HG02642 (cell line): ENCODE measurements around the gene CCSER1.
A peak's percentile ranks its signal among the peaks of the same experiment; 100 is the strongest.
"Not testable (repeated sequence)": the region's sequence is repeated elsewhere in the genome, so short reads cannot be mapped to it uniquely, and the experiment has no call there.

Experiments
- ATAC-seq: cut with Tn5 transposase; IDR thresholded peaks from one replicate; pipeline ENCODE4 v1.9.1; 2021; ENCODE audit warnings: mild to moderate bottlenecking; ENCODE audit not compliant: unreplicated experiment, poor library complexity

The CCSER1 gene

DNA sequence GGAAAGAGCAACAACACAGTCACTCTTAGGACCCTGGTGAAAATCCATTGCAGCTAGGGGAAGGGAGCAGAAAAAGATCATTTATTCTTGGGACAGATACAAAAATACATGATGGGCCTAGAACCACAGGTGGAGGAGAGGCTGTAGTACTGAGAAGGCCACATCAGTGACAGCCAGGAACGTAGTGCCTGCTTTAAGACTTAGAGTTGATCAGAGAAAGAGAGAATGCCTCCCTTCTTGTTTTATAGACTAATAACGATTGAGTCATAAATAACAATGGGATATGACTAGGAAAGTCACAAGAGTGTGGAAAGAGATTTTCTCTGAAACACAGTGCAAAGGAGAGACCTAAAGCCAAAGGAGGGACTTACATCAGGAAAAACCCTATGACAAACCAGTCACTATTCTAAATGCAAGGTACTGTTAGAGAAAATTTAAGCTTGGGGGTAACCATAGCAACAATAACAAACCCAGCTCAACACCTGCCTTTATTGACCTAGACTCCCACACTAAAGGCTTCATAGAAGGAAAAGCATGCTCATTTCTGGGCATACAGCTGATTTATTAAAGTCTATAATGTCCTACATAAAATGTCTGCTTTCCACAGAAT, 1161.6 kb downstream of the CCSER1 start:
- no peak for ATAC-seq

GRCh38 chr4:91298156-91298700, 1171.0 kb downstream of the CCSER1 start:
- no peak for ATAC-seq

DNA sequence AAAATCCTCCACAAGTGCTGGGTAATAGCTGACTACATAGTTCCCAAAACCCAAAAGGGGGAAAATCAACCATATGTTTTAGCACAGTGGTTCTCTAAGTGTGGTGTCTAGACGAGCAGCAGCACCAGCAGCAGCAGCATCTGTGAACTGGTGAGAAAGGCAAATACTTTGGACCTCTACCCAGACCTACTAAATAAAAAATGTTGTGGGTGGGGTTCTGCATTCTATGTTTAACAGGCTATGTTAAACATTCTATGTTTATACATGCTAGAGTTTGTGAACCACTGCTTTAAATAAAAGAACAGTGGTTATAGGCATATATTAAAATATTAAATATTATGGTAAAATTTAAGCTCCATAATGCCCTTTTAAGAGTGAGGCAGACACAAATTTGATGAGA, 1171.6 kb downstream of the CCSER1 start:
- ATAC-seq: no peak

- no peak for ATAC-seq
Measured at GRCh38 chr4:91302120-91302519, 1174.9 kb downstream of the CCSER1 start.

DNA sequence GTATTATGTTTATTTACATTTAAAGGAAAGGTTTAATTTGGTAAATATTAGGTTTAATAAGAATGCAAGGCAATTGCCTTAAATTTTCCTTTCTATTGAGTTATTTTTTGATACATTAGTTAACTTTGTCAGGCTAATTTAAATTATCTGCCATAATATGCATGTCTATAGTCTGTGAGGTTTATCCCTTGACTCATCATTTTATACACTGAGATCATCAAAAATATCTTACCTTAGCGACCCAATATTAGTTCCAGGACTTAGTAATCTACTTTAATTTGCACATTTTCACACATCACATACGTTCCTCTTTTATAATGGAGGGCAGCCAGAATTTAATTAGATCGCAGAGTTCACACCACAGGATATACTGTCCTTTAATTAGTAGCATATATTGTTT, 1177.1 kb downstream of the CCSER1 start:
- ATAC-seq: no peak

DNA sequence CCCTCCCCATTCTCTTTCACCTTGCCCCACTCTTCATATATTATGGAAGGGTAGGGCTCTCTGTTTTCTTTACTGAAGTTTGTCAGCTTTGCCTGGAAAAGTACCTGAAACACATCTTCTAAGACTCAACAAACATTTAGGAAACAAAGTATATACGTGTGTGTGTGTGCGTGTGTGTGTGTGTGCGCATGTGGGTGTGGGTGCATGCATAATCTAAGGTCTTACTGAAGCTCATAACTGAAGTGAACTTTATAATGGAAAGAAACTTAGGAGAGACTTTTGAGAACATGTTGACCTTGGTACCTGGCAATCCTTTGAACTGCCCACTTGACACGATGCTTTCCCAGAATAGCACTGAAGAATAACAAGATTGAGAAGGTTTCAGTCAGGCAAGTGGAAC, 1190.2 kb downstream of the CCSER1 start:
- ATAC-seq: no peak

GRCh38 chr4:91319556-91320268, 1192.5 kb downstream of the CCSER1 start:
- ATAC-seq: no peak

GRCh38 chr4:91322961-91323360, 1195.8 kb downstream of the CCSER1 start:
- no peak for ATAC-seq

DNA sequence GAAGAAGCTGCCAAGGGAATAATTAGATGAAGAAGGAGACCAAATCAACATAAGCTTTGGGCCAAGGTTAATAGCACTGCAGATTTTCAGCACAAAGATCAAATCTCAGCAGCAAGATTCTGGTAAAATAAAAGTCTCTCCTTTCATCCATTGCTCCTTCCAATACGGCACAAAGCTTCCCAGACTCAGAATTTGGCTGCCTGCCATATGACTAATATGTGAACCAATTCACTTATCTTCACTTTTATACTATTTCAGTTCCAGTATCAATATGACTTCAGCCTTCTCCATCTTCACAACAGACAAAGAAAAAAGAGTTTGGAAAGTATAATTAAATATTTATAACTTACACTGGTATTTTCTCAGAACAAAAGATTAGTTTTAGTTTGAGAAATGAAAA, 1198.3 kb downstream of the CCSER1 start:
- ATAC-seq: no peak

GRCh38 chr4:91326167-91326566, 1199.0 kb downstream of the CCSER1 start:
- not testable (repeated sequence) for ATAC-seq

DNA sequence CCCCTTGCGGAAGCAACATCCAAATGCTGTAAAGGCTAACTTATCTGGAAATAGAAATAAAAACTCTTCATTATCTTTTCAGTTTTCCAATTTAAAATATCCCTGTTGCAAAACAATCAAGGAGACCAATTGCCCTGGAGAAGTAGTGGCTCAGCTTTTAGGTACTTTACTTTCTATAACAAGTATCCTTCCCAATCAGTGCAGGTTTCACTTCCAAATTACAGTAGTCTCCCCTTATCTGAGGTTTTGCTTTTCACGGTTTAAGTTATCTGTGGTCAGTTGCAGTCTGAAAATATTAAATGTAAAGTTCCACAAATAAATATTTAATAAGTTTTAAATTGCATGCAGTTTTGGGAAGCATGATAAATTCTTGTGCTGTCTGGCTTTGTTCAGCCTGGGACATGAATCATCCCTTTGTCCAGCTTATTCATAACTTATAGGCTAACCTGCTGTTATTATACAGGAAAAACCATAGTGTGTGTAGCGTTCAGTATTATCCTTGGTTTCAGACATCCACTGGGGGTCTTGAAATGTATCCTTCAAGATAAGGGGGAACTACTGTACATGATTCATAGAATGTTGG, 1203.5 kb downstream of the CCSER1 start:
- ATAC-seq: no peak

DNA sequence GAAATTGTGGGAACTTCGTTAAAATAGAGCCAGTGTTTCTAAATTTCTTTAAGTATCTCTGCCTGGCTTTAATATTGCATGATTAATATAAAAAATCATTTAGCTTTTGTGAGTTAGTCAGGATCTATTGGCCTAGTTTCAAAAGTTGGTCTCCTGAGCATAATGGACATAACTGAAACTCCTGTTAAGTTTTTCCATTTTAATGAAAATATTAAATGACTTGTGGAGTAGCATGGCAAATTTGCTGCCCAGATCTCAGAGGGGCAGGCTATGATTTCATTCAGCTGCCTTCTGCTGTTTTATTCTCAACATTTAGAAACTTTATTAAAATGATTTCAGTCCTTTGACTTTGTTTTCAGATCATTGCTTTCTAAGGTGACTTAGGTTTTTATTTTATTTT, 1213.6 kb downstream of the CCSER1 start:
- ATAC-seq: no peak

- ATAC-seq: no peak
Measured at GRCh38 chr4:91345632-91346031, 1218.4 kb downstream of the CCSER1 start.

DNA sequence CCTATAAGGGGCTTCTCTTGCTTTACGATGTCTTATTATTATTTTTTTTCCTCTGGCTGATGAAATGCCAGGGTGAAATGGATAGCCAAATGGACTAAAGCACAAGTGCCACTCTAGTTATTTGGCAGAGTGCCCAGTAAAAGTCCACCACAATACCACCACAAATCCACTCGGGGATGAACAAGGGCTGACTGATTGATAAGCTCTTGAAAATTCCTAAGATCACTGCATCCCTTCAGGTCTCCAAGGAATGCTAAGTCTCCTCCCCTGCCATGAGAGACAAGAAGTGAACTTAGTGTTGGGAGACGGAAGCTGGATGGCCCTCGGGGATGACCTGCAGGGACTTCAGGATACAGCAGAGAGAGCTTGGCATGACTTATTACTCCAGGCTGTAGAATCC, 1229.3 kb downstream of the CCSER1 start:
- ATAC-seq: not testable (repeated sequence)

- peak; percentile 69 for ATAC-seq
Measured at GRCh38 chr4:91358016-91358415, 1230.8 kb downstream of the CCSER1 start.

DNA sequence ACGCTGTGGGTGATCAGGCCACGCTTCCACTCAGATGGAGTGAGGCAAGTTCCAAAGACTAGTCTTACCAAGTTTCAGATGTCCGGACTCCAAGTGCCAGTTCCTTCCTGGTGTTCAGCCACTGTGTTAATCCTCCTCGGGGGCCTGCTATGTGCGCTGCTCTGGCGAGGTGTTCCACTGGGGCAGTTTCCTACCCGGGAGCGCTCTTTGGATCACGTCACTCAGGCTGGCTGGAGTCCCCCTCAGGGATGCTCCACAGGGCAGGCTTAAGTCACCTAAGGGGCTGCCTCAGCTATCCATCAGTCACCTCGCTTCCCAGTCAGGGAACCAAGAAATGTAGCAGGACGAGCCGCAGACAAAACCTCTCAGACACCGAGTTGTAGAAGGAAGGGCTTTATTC, 1231.4 kb downstream of the CCSER1 start:
- ATAC-seq: peak; percentile 37

DNA sequence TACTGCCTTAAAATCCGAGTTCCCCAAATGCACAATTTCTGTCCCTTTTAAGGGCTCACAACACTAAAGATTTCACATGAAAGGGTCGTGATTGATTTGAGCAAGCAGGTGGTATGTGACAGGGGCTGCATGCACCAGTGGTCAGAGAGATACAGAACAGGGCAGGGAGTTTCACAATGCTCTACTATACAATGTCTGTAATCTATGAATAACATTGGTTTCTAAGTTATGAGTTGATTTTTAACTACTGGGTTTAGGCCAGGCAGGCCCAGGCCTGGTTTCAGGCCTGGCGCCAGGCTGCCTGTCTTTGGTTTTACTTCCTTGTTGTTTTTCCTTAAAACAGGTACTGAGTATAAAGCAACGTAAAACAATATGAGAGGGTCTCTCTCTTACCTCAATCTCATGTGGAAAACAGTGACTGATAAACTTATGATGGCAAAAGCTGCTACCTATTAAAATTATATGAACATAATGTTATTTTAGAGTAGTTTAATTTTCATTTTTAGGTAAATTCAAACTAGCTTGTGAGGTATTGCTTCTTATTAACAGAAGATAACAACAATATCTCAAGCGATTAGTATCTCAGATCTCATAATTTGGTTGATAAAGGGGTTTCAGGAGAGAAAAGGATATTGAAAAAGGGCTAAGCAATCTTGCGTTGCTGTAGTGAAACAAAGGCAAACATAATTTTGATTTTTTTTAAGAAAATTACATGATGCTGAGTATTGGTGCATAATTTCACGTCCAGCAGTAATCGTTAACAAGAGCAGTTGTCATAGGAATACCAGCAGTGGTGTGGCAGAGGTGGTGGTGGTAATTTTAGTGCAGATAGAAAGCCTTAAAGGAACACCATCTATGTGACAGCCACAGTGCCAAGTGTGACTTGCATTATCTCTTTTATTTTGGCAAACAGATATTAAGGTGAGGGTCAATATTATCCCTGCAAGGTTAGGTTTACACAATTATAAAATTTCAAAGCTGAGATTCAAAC, 1232.1 kb downstream of the CCSER1 start:
- no peak for ATAC-seq

DNA sequence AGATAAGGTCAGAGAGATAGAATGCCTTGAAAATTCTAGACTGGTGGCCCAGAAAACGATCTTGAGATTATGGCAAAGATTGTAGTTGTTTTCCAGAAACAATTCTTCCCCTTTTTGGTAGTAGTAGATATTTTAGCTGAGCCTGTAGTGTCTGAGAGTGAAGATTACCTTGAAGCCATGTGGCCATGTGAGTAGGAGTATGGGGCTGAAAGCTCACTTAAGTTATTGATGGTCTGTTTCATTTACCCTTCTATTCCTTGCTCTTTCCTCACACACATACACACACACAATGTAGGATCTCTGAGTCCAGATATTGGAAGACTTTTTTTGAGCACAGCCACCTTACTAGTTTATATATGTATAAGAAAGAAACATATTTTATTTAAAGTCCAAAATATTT, 1234.9 kb downstream of the CCSER1 start:
- ATAC-seq: no peak

DNA sequence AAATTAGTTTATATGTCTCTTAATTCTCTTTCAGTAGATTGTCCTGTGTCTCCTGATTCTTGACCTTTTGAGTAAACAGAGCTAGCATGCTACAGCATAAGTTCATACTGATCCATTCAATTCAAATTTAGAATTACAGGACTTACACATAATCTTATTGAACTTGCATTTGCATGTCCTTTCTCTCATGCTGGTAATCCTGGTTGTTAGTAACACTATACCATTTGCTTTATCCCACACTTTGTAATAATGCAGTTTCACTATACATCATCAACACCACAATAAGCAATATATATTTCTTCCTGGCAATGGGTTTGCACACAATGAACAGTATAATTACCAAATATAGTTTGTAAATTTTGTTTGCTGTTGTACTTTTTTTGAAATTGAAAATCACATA, 1239.4 kb downstream of the CCSER1 start:
- ATAC-seq: no peak

- ATAC-seq: no peak
Measured at GRCh38 chr4:91369116-91369515, 1241.9 kb downstream of the CCSER1 start.
